Airway epithelial cell (primary cell): ENCODE results near the gene HSPB7. TPM values are rescaled to one million over a fixed set of nuclear protein-coding genes. Genes with fewer than 3 reads are reported as not detected.

Experiments
- total RNA-seq: library from RNA; depleted of rRNA; stranded (reverse); fragments of >200 nt; gene quantifications from 2 replicates; pipeline ENCODE4 v1.2.3, GENCODE V29; 2015

HSPB7 gene
- total RNA-seq = not detected in 2 replicates

GRCh38 chr1:16017461-16018303 is at the start of gene HSPB7:
Gene HSPB7, minus strand, starts transcription at chr1:16018043. Its CDS starts 80 bp downstream, at chr1:16017963.

GRCh38 chr1:16043521-16043920 is 25.7 kb upstream of the HSPB7 start, which contains the start of gene CLCNKB:
Gene CLCNKB, plus strand, starts transcription at chr1:16043782. Its CDS starts 711 bp downstream, at chr1:16044493.

GRCh38 chr1:16021681-16022080 is 3.8 kb upstream of the HSPB7 start, which contains the start of gene CLCNKA:
Gene CLCNKA, plus strand, starts transcription at chr1:16022036. Its CDS starts 584 bp downstream, at chr1:16022620.

GRCh38 chr1:15975805-15976680 is 41.8 kb downstream of the HSPB7 start, which contains the start of gene ZBTB17:
Gene ZBTB17, minus strand, starts transcription at chr1:15976101. Its CDS starts 27,606 bp downstream, at chr1:15948495.

Other genes with a start within 250 kb of the HSPB7 start
- 2.6 and 4.8 TPM in 2 replicates for gene UQCRHL, start 210.4 kb downstream of the HSPB7 start, total RNA-seq
- 14.4 and 19.2 TPM in 2 replicates for gene SPEN, start 170.3 kb downstream of the HSPB7 start, total RNA-seq
- gene ZBTB17, start 41.9 kb downstream of the HSPB7 start, total RNA-seq = 28.2 and 28.8 TPM in 2 replicates
- gene SRARP, start 13.8 kb downstream of the HSPB7 start, total RNA-seq = not detected in 2 replicates
- gene CLCNKA, start 4.0 kb upstream of the HSPB7 start, total RNA-seq = not detected in 2 replicates
- gene CLCNKB, start 25.7 kb upstream of the HSPB7 start, total RNA-seq = not detected in 2 replicates
- 2.0 and 3.5 TPM in 2 replicates for gene FAM131C, start 55.6 kb upstream of the HSPB7 start, total RNA-seq
- 153 and 169 TPM in 2 replicates for gene EPHA2, start 138.0 kb upstream of the HSPB7 start, total RNA-seq
- 26.7 and 28.1 TPM in 2 replicates for gene ARHGEF19, start 194.6 kb upstream of the HSPB7 start, total RNA-seq
- 3.7 and 6.5 TPM in 2 replicates for gene CPLANE2, start 219.1 kb upstream of the HSPB7 start, total RNA-seq